ENCODE measurements around the gene ST3GAL4.

The ST3GAL4 gene

GRCh38 chr11:126456783-126457542 is 101.5 kb downstream of the ST3GAL4 start:
- no peak for DNase-seq

GRCh38 chr11:126457817-126458216 is 102.3 kb downstream of the ST3GAL4 start:
- no peak for DNase-seq

GRCh38 chr11:126459691-126460281 is 104.3 kb downstream of the ST3GAL4 start:
- DNase-seq, result no peak

- DNase-seq, result no peak
Observed at GRCh38 chr11:126460417-126461095, 105.1 kb downstream of the ST3GAL4 start.

GRCh38 chr11:126461096-126461440 is 105.6 kb downstream of the ST3GAL4 start:
- DNase-seq, result no peak

- DNase-seq, result no peak
Observed at GRCh38 chr11:126461996-126462395, 106.5 kb downstream of the ST3GAL4 start.

GRCh38 chr11:126462422-126462821 is 106.9 kb downstream of the ST3GAL4 start:
- DNase-seq, result no peak
